Measurements from ENCODE around the gene TSTD2.
"Not testable (repeated sequence)": the region's sequence is repeated elsewhere in the genome, so short reads cannot be mapped to it uniquely, and the experiment has no call there.

- TF ChIP-seq CTCF (IDR thresholded peaks at IDR 0.05; ENCODE audit: low read length); EZH2 (IDR thresholded peaks at IDR 0.05; ENCODE audit: borderline replicate concordance, low read length): not testable (repeated sequence)
Measured at GRCh38 chr9:97622483-97622882, 10.7 kb downstream of the TSTD2 start.
